Measurements from ENCODE around the gene FBXO11.
A peak's percentile ranks its signal among the peaks of the same experiment; 100 is the strongest.

FBXO11 gene

GRCh38 chr2:47849368-47849767 lies 56.9 kb downstream of the FBXO11 start:
- DNase-seq (no peak), ATAC-seq (no peak)

- DNase-seq (no peak), ATAC-seq (no peak)
These were observed 62.1 kb downstream of the FBXO11 start for GRCh38 chr2:47844162-47844561.

GRCh38 chr2:47843407-47843806 lies 62.9 kb downstream of the FBXO11 start:
- no peak for DNase-seq
- no peak for ATAC-seq

GRCh38 chr2:47842846-47843245 lies 63.5 kb downstream of the FBXO11 start:
- ATAC-seq, result no peak
- DNase-seq, result no peak

- ATAC-seq, result no peak
- DNase-seq, result no peak
These were observed 67.6 kb downstream of the FBXO11 start for GRCh38 chr2:47838686-47839085.

- DNase-seq (no peak), ATAC-seq (no peak)
These were observed 68.0 kb downstream of the FBXO11 start for GRCh38 chr2:47838249-47838648.

GRCh38 chr2:47833516-47833968 lies 72.8 kb downstream of the FBXO11 start:
- no peak for DNase-seq

GRCh38 chr2:47822518-47822917 lies 83.8 kb downstream of the FBXO11 start:
- ATAC-seq, result no peak
- no peak for DNase-seq

More at GRCh38 chr2:47833516-47833968, 72.8 kb downstream of the FBXO11 start:
- ATAC-seq, result no peak

- ATAC-seq, result no peak
- DNase-seq, result no peak
These were observed 86.5 kb downstream of the FBXO11 start for GRCh38 chr2:47819834-47820233.

- ATAC-seq (no peak), DNase-seq (no peak)
These were observed 87.5 kb downstream of the FBXO11 start for GRCh38 chr2:47818777-47819176.

GRCh38 chr2:47815764-47816163 lies 90.5 kb downstream of the FBXO11 start:
- peak; percentile 9 for DNase-seq
- ATAC-seq, result peak; percentile 5

- DNase-seq (no peak), ATAC-seq (no peak)
These were observed 94.6 kb downstream of the FBXO11 start for GRCh38 chr2:47811668-47812067.

GRCh38 chr2:47810850-47811249 lies 95.4 kb downstream of the FBXO11 start:
- no peak for DNase-seq

GRCh38 chr2:47809903-47810302 lies 96.4 kb downstream of the FBXO11 start:
- ATAC-seq, result no peak
- DNase-seq, result no peak

More at GRCh38 chr2:47810850-47811249, 95.4 kb downstream of the FBXO11 start:
- ATAC-seq, result no peak

GRCh38 chr2:47808614-47809013 lies 97.7 kb downstream of the FBXO11 start:
- ATAC-seq (no peak), DNase-seq (no peak)

- no peak for DNase-seq
- no peak for ATAC-seq
These were observed 100.4 kb downstream of the FBXO11 start for GRCh38 chr2:47805850-47806249.

GRCh38 chr2:47803770-47804169 lies 102.5 kb downstream of the FBXO11 start:
- no peak for ATAC-seq
- DNase-seq, result no peak

- DNase-seq, result no peak
- no peak for ATAC-seq
These were observed 102.9 kb downstream of the FBXO11 start for GRCh38 chr2:47803363-47803762.

- DNase-seq, result no peak
- ATAC-seq, result no peak
These were observed 105.2 kb downstream of the FBXO11 start for GRCh38 chr2:47801118-47801517.

GRCh38 chr2:47799031-47799609 lies 107.2 kb downstream of the FBXO11 start:
- ATAC-seq (no peak), DNase-seq (no peak)

GRCh38 chr2:47798631-47799030 lies 107.7 kb downstream of the FBXO11 start:
- ATAC-seq (no peak), DNase-seq (no peak)

GRCh38 chr2:47796090-47796697 lies 110.1 kb downstream of the FBXO11 start:
- no peak for ATAC-seq
- no peak for DNase-seq

- no peak for ATAC-seq
- DNase-seq, result no peak
These were observed 120.3 kb downstream of the FBXO11 start for GRCh38 chr2:47785986-47786385.

- DNase-seq (no peak), ATAC-seq (no peak)
These were observed 121.9 kb downstream of the FBXO11 start for GRCh38 chr2:47784352-47784851.
